GM23338 (cell line): ENCODE results near the gene PRR11. TPM values are rescaled to one million over a fixed set of nuclear protein-coding genes. Genes with fewer than 3 reads are reported as not detected.

Source experiments
- ATAC-seq: fragments of 200-7000 bp; cut with Tn5 transposase; 3 replicates; pipeline ENCODE4 v1.9.1; 2020
- DNase-seq: peaks from one replicate; pipeline ENCODE4 v3.0.0-alpha.2; 2015; ENCODE audit warnings: low spot score
- H2AFZ ChIP-seq: fragments of 200-600 bp; sonication (generic); 2 replicates; pipeline ENCODE4 v1.8.0; 2016; ENCODE audit warnings: antibody characterized with exemption, mild to moderate bottlenecking, moderate library complexity
- H3F3A ChIP-seq: fragments of 200-600 bp; sonication (generic); replicated peaks from 2 replicates; pipeline ENCODE4 v1.8.0; 2017; ENCODE audit warnings: antibody characterized with exemption, mixed run types, low read depth
- H3K27ac ChIP-seq: fragments of 200-600 bp; sonication (generic); 2 replicates; pipeline ENCODE4 v1.6.1; 2016; ENCODE audit warnings: low read depth
- H3K27me3 ChIP-seq: fragments of 200-600 bp; sonication (generic); 2 replicates; pipeline ENCODE4 v1.8.0; 2016; ENCODE audit warnings: mild to moderate bottlenecking, mixed run types, moderate library complexity; ENCODE audit not compliant: insufficient read depth
- H3K36me3 ChIP-seq: fragments of 200-600 bp; sonication (generic); 2 replicates; pipeline ENCODE4 v1.8.0; 2016; ENCODE audit warnings: mild to moderate bottlenecking; ENCODE audit not compliant: insufficient read depth
- H3K4me1 ChIP-seq: fragments of 200-600 bp; sonication (generic); 2 replicates; pipeline ENCODE4 v1.8.0; 2016; ENCODE audit warnings: mild to moderate bottlenecking, moderate library complexity; ENCODE audit not compliant: insufficient read depth
- H3K4me2 ChIP-seq: fragments of 200-600 bp; sonication (generic); 2 replicates; pipeline ENCODE4 v1.7.1; 2017; ENCODE audit warnings: mixed run types
- H3K4me3 ChIP-seq: fragments of 200-600 bp; sonication (generic); 2 replicates; pipeline ENCODE4 v1.6.1; 2016; ENCODE audit warnings: mixed run types
- H3K79me2 ChIP-seq: fragments of 200-600 bp; sonication (generic); replicated peaks from 2 replicates; pipeline ENCODE4 v1.8.0; 2017; ENCODE audit warnings: mild to moderate bottlenecking; ENCODE audit not compliant: insufficient read depth
- H3K9me2 ChIP-seq: fragments of 200-600 bp; sonication (generic); 2 replicates; pipeline ENCODE4 v1.8.0; 2017; ENCODE audit not compliant: insufficient read depth
- H4K20me1 ChIP-seq: fragments of 200-600 bp; sonication (generic); replicated peaks from 2 replicates; pipeline ENCODE4 v1.8.0; 2017; ENCODE audit warnings: mild to moderate bottlenecking; ENCODE audit not compliant: insufficient read depth
- H3K27ac Mint-ChIP-seq: 2 replicates; pipeline ENCODE4 v1.8.0; 2020; ENCODE audit warnings: inconsistent platforms, mild to moderate bottlenecking, moderate library complexity, mixed read lengths
- H3K27me3 Mint-ChIP-seq: 3 replicates; pipeline ENCODE4 v1.8.0; 2022; ENCODE audit warnings: low read depth, mild to moderate bottlenecking, moderate library complexity, mixed read lengths, inconsistent platforms; ENCODE audit not compliant: insufficient read depth, poor library complexity
- H3K36me3 Mint-ChIP-seq: 3 replicates; pipeline ENCODE4 v1.8.0; 2021; ENCODE audit warnings: low read depth, mild to moderate bottlenecking, inconsistent platforms, moderate library complexity, mixed read lengths
- H3K4me1 Mint-ChIP-seq: 3 replicates; pipeline ENCODE4 v1.8.0; 2020; ENCODE audit warnings: mild to moderate bottlenecking, inconsistent platforms, mixed read lengths
- H3K4me3 Mint-ChIP-seq: 3 replicates; pipeline ENCODE4 v1.8.0; 2021; ENCODE audit warnings: moderate library complexity, mild to moderate bottlenecking, inconsistent platforms, mixed read lengths
- H3K9me3 Mint-ChIP-seq: 3 replicates; pipeline ENCODE4 v1.8.0; 2020; ENCODE audit warnings: moderate library complexity, mild to moderate bottlenecking, inconsistent platforms, mixed read lengths
- CREB1 ChIP-seq: fragments of 250-450 bp; sonication (Bioruptor Pico); IDR thresholded peaks from 2 replicates; pipeline ENCODE4 v1.5.0; 2020; ENCODE audit warnings: low read depth, mild to moderate bottlenecking, moderate library complexity
- CTCF ChIP-seq, 2 experiments: fragments of 200-600 bp in 1 of 2; sonication (generic) in 1 of 2; conservative IDR thresholded peaks; 2 replicates each; pipeline versions ENCODE4 v1.5.1 to v1.6.1; 2016 to 2017; ENCODE audit warnings: antibody characterized with exemption in 2 of 2, low read depth in 2 of 2, mild to moderate bottlenecking in 2 of 2, moderate library complexity in 1 of 2
- ETS1 ChIP-seq: IDR thresholded peaks from 2 replicates; pipeline ENCODE4 v1.6.1; 2016; ENCODE audit warnings: antibody characterized with exemption
- EZH2 ChIP-seq: fragments of 200-600 bp; sonication (generic); IDR thresholded peaks from one replicate; pipeline ENCODE4 v1.8.0; 2017; ENCODE audit warnings: antibody characterized with exemption, mild to moderate bottlenecking, low read depth; ENCODE audit not compliant: unreplicated experiment
- EZH2phosphoT487 ChIP-seq: fragments of 200-600 bp; sonication (generic); IDR thresholded peaks from one replicate; pipeline ENCODE4 v1.8.1; 2018; ENCODE audit warnings: antibody characterized with exemption; ENCODE audit not compliant: unreplicated experiment
- JUNB ChIP-seq: IDR thresholded peaks from one replicate; pipeline ENCODE4 v1.6.1; 2016; ENCODE audit warnings: antibody characterized with exemption; ENCODE audit not compliant: unreplicated experiment
- NANOG ChIP-seq: IDR thresholded peaks from 2 replicates; pipeline ENCODE4 v1.6.1; 2016; ENCODE audit warnings: antibody characterized with exemption, borderline replicate concordance
- POLR2AphosphoS5 ChIP-seq: IDR thresholded peaks from 2 replicates; pipeline ENCODE4 v1.6.1; 2016; ENCODE audit warnings: antibody characterized with exemption, low read depth
- REST ChIP-seq: IDR thresholded peaks from one replicate; pipeline ENCODE4 v1.6.1; 2018; ENCODE audit warnings: antibody characterized with exemption; ENCODE audit not compliant: unreplicated experiment
- STAT1 ChIP-seq: IDR thresholded peaks from one replicate; pipeline ENCODE4 v1.6.1; 2016; ENCODE audit warnings: antibody characterized with exemption; ENCODE audit not compliant: unreplicated experiment
- ZNF114 ChIP-seq: fragments of 250-450 bp; sonication (Bioruptor Pico); IDR thresholded peaks from 2 replicates; pipeline ENCODE4 v1.5.0; 2020; ENCODE audit warnings: mild to moderate bottlenecking, moderate library complexity
- ZNF331 ChIP-seq: fragments of 250-450 bp; sonication (Bioruptor Pico); IDR thresholded peaks from 2 replicates; pipeline ENCODE4 v1.5.0; 2020; ENCODE audit warnings: low read depth, mild to moderate bottlenecking, moderate library complexity
- ZNF462 ChIP-seq: fragments of 250-450 bp; sonication (Bioruptor Pico); IDR thresholded peaks from 2 replicates; pipeline ENCODE4 v1.5.0; 2020; ENCODE audit warnings: mild to moderate bottlenecking, moderate library complexity
- polyA plus RNA-seq: library from polyadenylated mRNA; unstranded; fragments of >200 nt; fragmentation: Nextera tagmentation; extraction: Ambion mirVana; gene quantifications from 2 replicates; pipeline ENCODE4 v1.2.1, GENCODE V29; 2016
- total RNA-seq: library from RNA; depleted of rRNA; stranded (reverse); fragments of >200 nt; shearing (Covaris generic); gene quantifications from 2 replicates; pipeline ENCODE4 v1.2.3, GENCODE V29; 2014

Gene PRR11
- total and polyA plus RNA-seq, 2 experiments from 2014 or later: 42.7 to 55.9 TPM

- peaks cover 29% of the 10 kb centered on the region for H3K36me3 Mint-ChIP-seq
- TF ChIP-seq POLR2AphosphoS5 (no peak), NANOG (no peak), EZH2phosphoT487 (no peak), CREB1 (no peak), ZNF114 (CRISPR knock-in tag) (no peak), JUNB (no peak), STAT1 (no peak), ZNF462 (CRISPR knock-in tag) (no peak), ZNF331 (CRISPR knock-in tag) (no peak), CTCF (conservative IDR thresholded peaks at IDR 0.05; ENCODE audit: low read depth in 2 of 2) (no peak), ETS1 (no peak), EZH2 (no peak), REST (no peak)
- no peaks in the 10 kb centered on the region for H3K4me1 Mint-ChIP-seq
- no peak overlapping the region for H3K27ac ChIP-seq
- H4K20me1 ChIP-seq: peaks cover 25% of the 10 kb centered on the region
- no peak overlapping the region for H3K27ac Mint-ChIP-seq
- no peaks in the 10 kb centered on the region for H3K9me3 Mint-ChIP-seq
- H3K27me3 ChIP-seq: no peaks in the 10 kb centered on the region
- peaks cover 12% of the 10 kb centered on the region; the same call in 1 of the 2 replicates for H3K36me3 ChIP-seq
- H3K4me2 ChIP-seq: no peak overlapping the region
- ATAC-seq: no peak
- H3K4me3 Mint-ChIP-seq: no peak overlapping the region
- no peaks in the 10 kb centered on the region for H3F3A ChIP-seq
- H3K27me3 Mint-ChIP-seq: no peaks in the 10 kb centered on the region
- H2AFZ ChIP-seq: no peak overlapping the region
- no peaks in the 10 kb centered on the region for H3K9me2 ChIP-seq
- no peak for DNase-seq
- no peak overlapping the region for H3K4me3 ChIP-seq
- H3K4me1 ChIP-seq: no peaks in the 10 kb centered on the region
- H3K79me2 ChIP-seq: peaks cover 68% of the 10 kb centered on the region
These were observed 25.7 kb upstream of the PRR11 start for GRCh38 chr17:59129814-59130213.
